22Rv1 (cell line): Measurements from ENCODE around the gene IRF2BPL.

ENCODE experiments used
- H3K27ac ChIP-seq: fragments of 450-650 bp; 2 replicates; pipeline ENCODE4 v1.5.1; 2017
- CTCF ChIP-seq: fragments of 450-650 bp; IDR thresholded peaks from 2 replicates; pipeline ENCODE4 v1.5.1; 2017; ENCODE audit warnings: mild to moderate bottlenecking
- ZFX ChIP-seq: fragments of 450-650 bp; IDR thresholded peaks from 2 replicates; pipeline ENCODE4 v1.6.1; 2017; ENCODE audit warnings: antibody characterized with exemption, borderline replicate concordance

Gene IRF2BPL

GRCh38 chr14:77040059-77040740 lies 11.7 kb upstream of the IRF2BPL start:
- H3K27ac ChIP-seq = peak overlapping the region; percentile 89
- TF ChIP-seq ZFX = no peak
- TF ChIP-seq CTCF = no peak

GRCh38 chr14:77039285-77040058 lies 11.0 kb upstream of the IRF2BPL start:
- TF ChIP-seq ZFX (no peak), CTCF (no peak)
- peak overlapping the region; percentile 89 for H3K27ac ChIP-seq

GRCh38 chr14:77037938-77038568 lies 9.5 kb upstream of the IRF2BPL start:
- 0 out of 2 replicates have a peak overlapping the region, but pooled peaks have one; percentile 47 for H3K27ac ChIP-seq
- TF ChIP-seq CTCF (no peak), ZFX (no peak)

- TF ChIP-seq CTCF (no peak), ZFX (no peak)
- peak overlapping the region; percentile 47 for H3K27ac ChIP-seq
Observed at GRCh38 chr14:77037215-77037937, 8.9 kb upstream of the IRF2BPL start.

- TF ChIP-seq ZFX (no peak), CTCF (no peak)
- H3K27ac ChIP-seq = peak overlapping the region; percentile 47
Observed at GRCh38 chr14:77036484-77037214, 8.1 kb upstream of the IRF2BPL start.

- peak overlapping the region; percentile 100 for H3K27ac ChIP-seq
- no peak for TF ChIP-seq ZFX
- TF ChIP-seq CTCF = no peak
Observed at GRCh38 chr14:77035267-77035666, 6.8 kb upstream of the IRF2BPL start.
